K562 (cell line): ENCODE results near the gene ANKRD16. TPM values are rescaled to one million over a fixed set of nuclear protein-coding genes. Genes with fewer than 3 reads are reported as not detected.
A peak's percentile ranks its signal among the peaks of the same experiment; 100 is the strongest.

Experiments used
- ATAC-seq: fragments of 200-7000 bp; cut with Tn5 transposase; 3 replicates; pipeline ENCODE4 v1.9.1; 2020; ENCODE audit warnings: moderate library complexity
- BruUV-seq: library from RNA; stranded (reverse); fragments of 400-500 nt; replicated peaks from 2 replicates; lab custom pipeline; 2021; lab: Mats Ljungman, UMichigan
- CTCF ChIA-PET: fragments of 300-600 bp; formaldehyde crosslinking; extraction: SDS; loops from one replicate; lab custom pipeline; 2021; ENCODE audit warnings: low intra/inter-chr PET ratio; lab: Yijun Ruan, JAX
- POLR2A ChIA-PET: fragments of 300-600, 350-650 bp; sonication (Branson Sonifier 250); formaldehyde crosslinking; extraction: SDS; loops from one replicate; lab custom pipeline; 2021; ENCODE audit warnings: antibody characterized with exemption, inconsistent platforms; lab: Yijun Ruan, JAX
- DNase-seq, 4 experiments: peaks; one replicate each; pipeline versions ENCODE4 v3.0.0 to v3.0.0-alpha.2; 2011 to 2018; ENCODE audit warnings: low spot score in 3 of 4, mixed read lengths in 3 of 4; ENCODE audit errors: extremely low read depth in 1 of 4
- FAIRE-seq: peaks from 2 replicates; lab custom pipeline; 2011; peaks lifted over from hg19 to GRCh38; lab: Jason Lieb, UNC
- H2AFZ ChIP-seq: 2 replicates; pipeline ENCODE4 v1.6.0; 2011; ENCODE audit warnings: low read depth, low read length, control low read depth, inconsistent platforms
- H3K27ac ChIP-seq: fragments of 200-600 bp; 3 replicates; pipeline ENCODE4 v1.8.0; 2011; ENCODE audit warnings: low read depth, mild to moderate bottlenecking, control low read depth, inconsistent platforms, low read length, moderate library complexity, mixed read lengths; ENCODE audit errors: extremely low read depth
- H3K27me3 ChIP-seq, 2 experiments: fragments of 300-600 bp in 1 of 2; 2 replicates in 1 of 2; 3 replicates in 1 of 2; pipeline versions ENCODE4 v1.6.0 to v1.8.0; 2011; ENCODE audit warnings: inconsistent platforms in 2 of 2, low read length in 2 of 2, mild to moderate bottlenecking in 1 of 2, mixed read lengths in 1 of 2, moderate library complexity in 1 of 2; ENCODE audit not compliant: control insufficient read depth in 2 of 2, insufficient read depth in 2 of 2
- H3K36me3 ChIP-seq: fragments of 300-600 bp; 3 replicates; pipeline ENCODE4 v1.8.0; 2011; ENCODE audit warnings: mild to moderate bottlenecking, low read length, inconsistent platforms; ENCODE audit not compliant: control insufficient read depth, insufficient read depth
- H3K4me1 ChIP-seq, 2 experiments: fragments of 200-600 bp in 1 of 2; replicated peaks in 1 of 2; 2 replicates in 1 of 2; 3 replicates in 1 of 2; pipeline versions ENCODE4 v1.5.1 to v1.8.0; 2011; ENCODE audit warnings: inconsistent platforms in 2 of 2, low read length in 2 of 2, mild to moderate bottlenecking in 1 of 2, mixed read lengths in 1 of 2, moderate library complexity in 1 of 2; ENCODE audit not compliant: control insufficient read depth in 2 of 2, insufficient read depth in 2 of 2
- H3K4me2 ChIP-seq: 2 replicates; pipeline ENCODE4 v1.6.1; 2011; ENCODE audit warnings: low read length, control low read depth, inconsistent platforms, mixed read lengths; ENCODE audit not compliant: insufficient read depth
- H3K4me3 ChIP-seq: fragments of 200-600 bp; sonication (generic), shearing (Covaris generic); 2 replicates; pipeline ENCODE4 v1.5.1; 2016; ENCODE audit warnings: control low read depth, inconsistent platforms
- H3K79me2 ChIP-seq: fragments of 200-600 bp; 3 replicates; pipeline ENCODE4 v1.8.0; 2011; ENCODE audit warnings: low read length, inconsistent platforms; ENCODE audit not compliant: control insufficient read depth, insufficient read depth
- H3K9ac ChIP-seq, 2 experiments: 2 replicates each; pipeline versions ENCODE4 v1.6.0 to v1.6.1; 2011; ENCODE audit warnings: low read depth in 2 of 2, low read length in 2 of 2, control low read depth in 1 of 2, inconsistent platforms in 1 of 2, mild to moderate bottlenecking in 1 of 2, mixed read lengths in 1 of 2; ENCODE audit not compliant: insufficient read depth in 1 of 2
- H3K9me1 ChIP-seq: one replicate; pipeline ENCODE4 v1.6.0; 2011; ENCODE audit warnings: inconsistent platforms, mild to moderate bottlenecking, low read length, moderate library complexity; ENCODE audit not compliant: control insufficient read depth, insufficient read depth
- H3K9me3 ChIP-seq: replicated peaks from 2 replicates; pipeline ENCODE4 v1.5.1; 2011; ENCODE audit warnings: low read depth, low read length, inconsistent platforms; ENCODE audit not compliant: control insufficient read depth, insufficient read depth
- H4K20me1 ChIP-seq: replicated peaks from 2 replicates; pipeline ENCODE4 v1.6.1; 2011; ENCODE audit warnings: low read length, inconsistent platforms, mixed read lengths; ENCODE audit not compliant: control insufficient read depth, insufficient read depth
- BDP1 ChIP-seq: IDR thresholded peaks from 3 replicates; pipeline ENCODE4 v1.6.1; 2011; ENCODE audit not compliant: insufficient read length, insufficient read depth
- CHD2 ChIP-seq: IDR thresholded peaks from 2 replicates; pipeline ENCODE4 v1.6.1; 2011; ENCODE audit warnings: low read depth, low read length
- FOXJ2 ChIP-seq: fragments of 200-800 bp; sonication (Bioruptor generic); IDR thresholded peaks from 2 replicates; pipeline ENCODE4 v1.6.1; 2016; ENCODE audit warnings: missing genetic modification characterization, missing compliant biosample characterization
- GABPB2 ChIP-seq: fragments of 250-450 bp; sonication (Bioruptor Pico); conservative IDR thresholded peaks from 2 replicates; pipeline ENCODE4 v1.5.1; 2021; ENCODE audit warnings: mild to moderate bottlenecking
- HOMEZ ChIP-seq: fragments of 250-450 bp; sonication (Bioruptor Pico); IDR thresholded peaks from 2 replicates; pipeline ENCODE4 v1.4.0; 2020; ENCODE audit warnings: mild to moderate bottlenecking, moderate library complexity
- L3MBTL2 ChIP-seq: fragments of 450-650 bp; IDR thresholded peaks from 2 replicates; pipeline ENCODE4 v1.6.1; 2016; ENCODE audit warnings: mild to moderate bottlenecking, moderate library complexity
- MEF2A ChIP-seq: IDR thresholded peaks from 2 replicates; pipeline ENCODE4 v1.6.1; 2011; ENCODE audit warnings: low read depth, mild to moderate bottlenecking, low read length, moderate library complexity; ENCODE audit not compliant: control insufficient read depth
- MEF2D ChIP-seq: conservative IDR thresholded peaks from 2 replicates; pipeline ENCODE4 v1.6.1; 2016; ENCODE audit warnings: low read depth, missing genetic modification characterization, missing compliant biosample characterization
- MIER1 ChIP-seq: fragments of 450-650 bp; IDR thresholded peaks from 2 replicates; pipeline ENCODE4 v1.6.1; 2016; ENCODE audit warnings: antibody characterized with exemption, mild to moderate bottlenecking, low read depth
- NCOA1 ChIP-seq: fragments of 450-650 bp; IDR thresholded peaks from 2 replicates; pipeline ENCODE4 v1.6.1; 2016; ENCODE audit warnings: low read depth
- NFE2 ChIP-seq: IDR thresholded peaks from 2 replicates; pipeline ENCODE4 v1.6.1; 2014; ENCODE audit warnings: antibody characterized with exemption, low read depth
- POLR2G ChIP-seq: fragments of 200-400 bp; formaldehyde crosslinking; IDR thresholded peaks from 2 replicates; pipeline ENCODE4 v1.6.1; 2017; ENCODE audit warnings: low read depth, mild to moderate bottlenecking, antibody characterized with exemption, low read length, moderate library complexity
- PRPF4 ChIP-seq: fragments of 200-400 bp; formaldehyde crosslinking; IDR thresholded peaks from one replicate; pipeline ENCODE4 v1.6.1; 2017; ENCODE audit warnings: low read length, low read depth, mild to moderate bottlenecking; ENCODE audit not compliant: insufficient read depth, poor library complexity, severe bottlenecking
- TCF7L2 ChIP-seq: fragments of 150-350 bp; IDR thresholded peaks from 2 replicates; pipeline ENCODE4 v1.6.1; 2016; ENCODE audit warnings: low read depth, mild to moderate bottlenecking, low read length, moderate library complexity
- ZNF23 ChIP-seq: fragments of 250-450 bp; sonication (Bioruptor Pico); IDR thresholded peaks from 2 replicates; pipeline ENCODE4 v1.4.0; 2020; ENCODE audit warnings: mild to moderate bottlenecking
- ZNF274 ChIP-seq: IDR thresholded peaks from 2 replicates; pipeline ENCODE4 v1.6.1; 2011; ENCODE audit warnings: low read depth, mild to moderate bottlenecking, low read length, moderate library complexity, borderline replicate concordance
- ZNF282 ChIP-seq: sonication (generic); formaldehyde crosslinking; IDR thresholded peaks from 2 replicates; pipeline ENCODE4 v1.8.1; 2023; ENCODE audit warnings: missing genetic modification reagents
- ZNF395 ChIP-seq: fragments of 200-800 bp; sonication (Bioruptor generic); IDR thresholded peaks from 2 replicates; pipeline ENCODE4 v1.6.1; 2017; ENCODE audit warnings: missing genetic modification characterization, missing compliant biosample characterization
- ZNF444 ChIP-seq: fragments of 250-450 bp; sonication (Bioruptor Pico); IDR thresholded peaks from 2 replicates; pipeline ENCODE4 v1.4.0; 2020; ENCODE audit warnings: mild to moderate bottlenecking, moderate library complexity
- ZNF551 ChIP-seq: fragments of 250-450 bp; sonication (Bioruptor Pico); IDR thresholded peaks from 2 replicates; pipeline ENCODE4 v1.5.0; 2021; ENCODE audit warnings: mild to moderate bottlenecking, moderate library complexity
- WGBS: fragments of 100-300 bp; shearing (Covaris generic); methylation state at CpG from one replicate; pipeline ENCODE4 v1.1.6; 2016; ENCODE audit warnings: low coverage, mixed read lengths; ENCODE audit not compliant: insufficient coverage; ENCODE audit errors: missing lambda C conversion rate; 5-methylcytosine and 5-hydroxymethylcytosine counted together
- in situ Hi-C: fragments of 300-500 bp; cut with MboI; formaldehyde crosslinking; loops from 4 replicates; pipeline ENCODE4 v1.15.0; 2018; ENCODE audit warnings: inconsistent platforms, mixed read lengths
- intact Hi-C: fragments of 100-400 bp; cut with micrococcal nuclease; formaldehyde crosslinking; loops from 2 replicates; pipeline ENCODE4 v1.14.2; 2022
- polyA plus RNA-seq, 8 experiments: library from polyadenylated mRNA; depleted of rRNA in 4 of 8; stranded (reverse) in 5 of 8; unstranded in 3 of 8; fragments of >200 nt; fragmentation: Nextera tagmentation in 2 of 8; fragmentation: Illumina TruSeq in 1 of 8; extraction: Ambion mirVana in 2 of 8; extraction: Trizol in 1 of 8; gene quantifications; 2 replicates each; pipeline versions ENCODE4 v1.2.1 to v1.2.3, GENCODE V29; 2011 to 2014; ENCODE audit warnings: inconsistent platforms in 1 of 8, missing spikeins in 1 of 8
- total RNA-seq, 7 experiments: library from RNA; depleted of rRNA in 6 of 7; stranded (reverse); fragments of >200 nt in 6 of 7; fragmentation: Illumina TruSeq in 2 of 7; extraction: Trizol in 2 of 7; gene quantifications; 2 replicates each; pipeline versions ENCODE4 v1.2.1 to v1.2.3, GENCODE V29; 2011 to 2021; ENCODE audit warnings: low replicate concordance in 1 of 7

The ANKRD16 gene
- total and polyA plus RNA-seq, 9 of the 15 experiments (the other 6 are each of a cell fraction or from before 2014, with no cell fraction given) = 1.5 to 16.0 (median 9.5) TPM

- Histone ChIP-seq H3K9ac (peak overlapping the region; percentile 29 to 77; a peak in 2 of 4 replicates), H3K9me3 (no peaks in the 10 kb centered on the region), H3K36me3 (no peaks in the 10 kb centered on the region), H3K79me2 (no peaks in the 10 kb centered on the region), H3K4me1 (peaks cover 23 to 29% of the 10 kb centered on the region in 2 experiments), H3K4me2 (peak overlapping the region; percentile 3), H3K27ac (no peak overlapping the region), H2AFZ (peak overlapping the region; percentile 75), H3K4me3 (no peak overlapping the region), H3K9me1 (no peaks in the 10 kb centered on the region), H4K20me1 (no peaks in the 10 kb centered on the region), H3K27me3 (no peaks in the 10 kb centered on the region)
- POLR2A ChIA-PET = interaction anchor here (1.0 to 1.3 kb wide), 2 partner anchors 11 to 20 kb away, joined by 3 to 5 read pairs; partner anchors contain the start of gene GDI2
- CTCF ChIA-PET = no interaction called here
- DNase-seq (peak in 3 of 4 experiments; percentile 29 to 51 (median 49)), FAIRE-seq (no peak), ATAC-seq (peak; percentile 52)
- in situ Hi-C loops (no loop called here), intact Hi-C loops (no loop called here)
- no TSS peak for BruUV-seq
- WGBS = 16% methylated on average over 6 of the region's 6 CpGs
- 0 out of 2 replicates have a peak, but pooled peaks have one; percentile 12 for TF ChIP-seq L3MBTL2
- TF ChIP-seq ZNF444 (CRISPR knock-in tag) = no peak
- TF ChIP-seq ZNF282 = no peak
- TF ChIP-seq GABPB2 (CRISPR knock-in tag) = no peak
- no peak for TF ChIP-seq CHD2
- no peak for TF ChIP-seq ZNF23 (CRISPR knock-in tag)
- no peak for TF ChIP-seq HOMEZ (CRISPR knock-in tag)
- no peak for TF ChIP-seq ZNF551 (CRISPR knock-in tag)
- no peak for TF ChIP-seq ZNF274
- TF ChIP-seq MIER1 = no peak
- TF ChIP-seq PRPF4 = no peak
- no peak for TF ChIP-seq FOXJ2
- TF ChIP-seq TCF7L2 = no peak
- no peak for TF ChIP-seq POLR2G
- peak; percentile 66; the same call in 1 of the 2 replicates for TF ChIP-seq MEF2A
- TF ChIP-seq NCOA1 = no peak
- no peak for TF ChIP-seq NFE2
- TF ChIP-seq ZNF395 (CRISPR knock-in tag) = no peak
- no peak for TF ChIP-seq BDP1
- TF ChIP-seq MEF2D (tag) = 0 out of 2 replicates have a peak, but pooled peaks have one; percentile 45
Observed at GRCh38 chr10:5833814-5834213, 55.9 kb downstream of the ANKRD16 start.
